HepG2 (cell line): ENCODE results near the gene ATAD1. TPM values are rescaled to one million over a fixed set of nuclear protein-coding genes. Genes with fewer than 3 reads are reported as not detected.

ENCODE experiments used
- ATAC-seq: fragments of 200-7000 bp; cut with Tn5 transposase; 3 replicates; pipeline ENCODE4 v1.9.1; 2020; ENCODE audit warnings: mild to moderate bottlenecking, moderate library complexity
- BruUV-seq: library from RNA; stranded (reverse); fragments of 400-500 nt; replicated peaks from 2 replicates; lab custom pipeline; 2021; lab: Mats Ljungman, UMichigan
- CTCF ChIA-PET: fragments of 300-600 bp; formaldehyde crosslinking; extraction: SDS; loops from one replicate; lab custom pipeline; 2021; ENCODE audit warnings: low total read pairs, inconsistent platforms, low intra/inter-chr PET ratio; lab: Yijun Ruan, JAX
- POLR2A ChIA-PET: fragments of 350-600 bp; sonication (Branson Sonifier 250); formaldehyde crosslinking; loops from one replicate; lab custom pipeline; 2020; ENCODE audit warnings: antibody characterized with exemption, inconsistent platforms; lab: Yijun Ruan, JAX
- DNase-seq: peaks from one replicate; pipeline ENCODE4 v3.0.0-alpha.2; 2015; ENCODE audit warnings: low spot score
- FAIRE-seq: peaks from 3 replicates; lab custom pipeline; 2011; peaks lifted over from hg19 to GRCh38; lab: Jason Lieb, UNC
- H2AFZ ChIP-seq: one replicate; pipeline ENCODE4 v1.6.1; 2011; ENCODE audit warnings: low read length, inconsistent platforms
- H3K27ac ChIP-seq: fragments of 300-600 bp; 3 replicates; pipeline ENCODE4 v1.8.0; 2011; ENCODE audit warnings: mixed run types, mild to moderate bottlenecking, mixed read lengths, low read length, inconsistent platforms; ENCODE audit not compliant: insufficient read depth; ENCODE audit errors: extremely low read length
- H3K27me3 ChIP-seq, 2 experiments: fragments of 200-600 bp in 1 of 2; 2 replicates in 1 of 2; 3 replicates in 1 of 2; pipeline versions ENCODE4 v1.6.0 to v1.8.0; 2011; ENCODE audit warnings: low read length in 2 of 2, mild to moderate bottlenecking in 2 of 2, moderate library complexity in 2 of 2, inconsistent platforms in 1 of 2; ENCODE audit not compliant: insufficient read depth in 2 of 2, control insufficient read depth in 1 of 2
- H3K36me3 ChIP-seq, 2 experiments: fragments of 200-600 bp in 1 of 2; replicated peaks in 1 of 2; 2 replicates in 1 of 2; 3 replicates in 1 of 2; pipeline versions ENCODE4 v1.5.1 to v1.8.0; 2011; ENCODE audit warnings: low read length in 2 of 2, inconsistent platforms in 1 of 2; ENCODE audit not compliant: insufficient read depth in 2 of 2, control insufficient read depth in 1 of 2
- H3K4me1 ChIP-seq: 2 replicates; pipeline ENCODE4 v1.5.1; 2012; ENCODE audit warnings: low read length, inconsistent platforms; ENCODE audit not compliant: insufficient read depth
- H3K4me2 ChIP-seq: 2 replicates; pipeline ENCODE4 v1.6.0; 2011; ENCODE audit warnings: low read depth, low read length, inconsistent platforms
- H3K4me3 ChIP-seq, 3 experiments: fragments of 200-600 bp in 1 of 3; sonication (generic), shearing (Covaris generic) in 1 of 3; replicated peaks in 1 of 3; 2 replicates each; pipeline ENCODE4 v1.5.1; 2011 to 2016; ENCODE audit warnings: low read length in 3 of 3, inconsistent platforms in 2 of 3, low read depth in 2 of 3, mild to moderate bottlenecking in 2 of 3, control low read depth in 1 of 3, mixed read lengths in 1 of 3; ENCODE audit not compliant: insufficient read depth in 1 of 3
- H3K79me2 ChIP-seq: one replicate; pipeline ENCODE4 v1.6.1; 2011; ENCODE audit warnings: low read length, inconsistent platforms; ENCODE audit not compliant: insufficient read depth
- H3K9ac ChIP-seq: 2 replicates; pipeline ENCODE4 v1.6.0; 2011; ENCODE audit warnings: mild to moderate bottlenecking, low read depth, low read length, inconsistent platforms; ENCODE audit not compliant: insufficient read depth
- H3K9me3 ChIP-seq: 2 replicates; pipeline ENCODE4 v1.5.1; 2012; ENCODE audit warnings: mild to moderate bottlenecking, low read length
- H4K20me1 ChIP-seq: 2 replicates; pipeline ENCODE4 v1.6.0; 2011; ENCODE audit warnings: inconsistent platforms, mild to moderate bottlenecking, low read length, moderate library complexity; ENCODE audit not compliant: insufficient read depth
- FOXK1 ChIP-seq: sonication (generic); formaldehyde crosslinking; IDR thresholded peaks from 2 replicates; pipeline ENCODE4 v1.4.0; 2020; ENCODE audit warnings: low read depth, missing genetic modification reagents, borderline replicate concordance
- HOXA9 ChIP-seq: sonication (generic); formaldehyde crosslinking; IDR thresholded peaks from 2 replicates; pipeline ENCODE4 v1.8.1; 2022; ENCODE audit warnings: missing genetic modification reagents, mild to moderate bottlenecking, moderate library complexity, borderline replicate concordance
- KLF13 ChIP-seq: sonication (generic); formaldehyde crosslinking; IDR thresholded peaks from 2 replicates; pipeline ENCODE4 v1.4.0; 2020; ENCODE audit warnings: mild to moderate bottlenecking, missing genetic modification reagents
- MAFF ChIP-seq: IDR thresholded peaks from 2 replicates; pipeline ENCODE4 v1.6.1; 2011; ENCODE audit warnings: low read depth, low read length, improper control_type of control experiment
- MAFK ChIP-seq, 2 experiments: IDR thresholded peaks in 1 of 2; conservative IDR thresholded peaks in 1 of 2; 2 replicates each; pipeline ENCODE4 v1.6.1; 2011; ENCODE audit warnings: improper control_type of control experiment in 2 of 2, low read length in 2 of 2
- NFE2L2 ChIP-seq: fragments of 150-350 bp; IDR thresholded peaks from 2 replicates; pipeline ENCODE4 v1.6.1; 2014; ENCODE audit warnings: low read length
- NR1H2 ChIP-seq: sonication (generic); formaldehyde crosslinking; IDR thresholded peaks from 2 replicates; pipeline ENCODE4 v1.8.1; 2022; ENCODE audit warnings: low read depth, missing genetic modification reagents, borderline replicate concordance
- PPARG ChIP-seq: conservative IDR thresholded peaks from 2 replicates; pipeline ENCODE4 v1.6.1; 2016; ENCODE audit warnings: missing biosample characterization, missing genetic modification reagents
- THAP11 ChIP-seq: IDR thresholded peaks from 2 replicates; pipeline ENCODE4 v1.6.1; 2016; ENCODE audit warnings: missing biosample characterization, missing genetic modification reagents
- XBP1 ChIP-seq: sonication (generic); formaldehyde crosslinking; IDR thresholded peaks from 2 replicates; pipeline ENCODE4 v1.5.0; 2020; ENCODE audit warnings: missing genetic modification reagents
- ZC3H4 ChIP-seq: sonication (generic); formaldehyde crosslinking; IDR thresholded peaks from 2 replicates; pipeline ENCODE4 v1.4.0; 2020; ENCODE audit warnings: missing genetic modification reagents, borderline replicate concordance
- ZNF318 ChIP-seq: sonication (generic); formaldehyde crosslinking; IDR thresholded peaks from 2 replicates; pipeline ENCODE4 v1.4.0; 2020; ENCODE audit warnings: mild to moderate bottlenecking, missing genetic modification reagents
- ZNF790 ChIP-seq: sonication (generic); formaldehyde crosslinking; IDR thresholded peaks from 2 replicates; pipeline ENCODE4 v1.8.0; 2022; ENCODE audit warnings: missing genetic modification reagents, mild to moderate bottlenecking, borderline replicate concordance
- WGBS: methylation state at CpG from one replicate; pipeline ENCODE4 v1.1.6; 2017; ENCODE audit warnings: low lambda C conversion rate; 5-methylcytosine and 5-hydroxymethylcytosine counted together
- in situ Hi-C: cut with HindIII; loops from 2 replicates; pipeline ENCODE4 v1.10.0; 2017; ENCODE audit warnings: low pct_unique_long_range_greater_than_20kb; ENCODE audit not compliant: extremely low pct_ligation_motif_present
- intact Hi-C: fragments of 100-400 bp; cut with micrococcal nuclease; formaldehyde crosslinking; loops from one replicate; pipeline ENCODE4 v1.10.0; 2022; ENCODE audit not compliant: unreplicated experiment
- polyA plus RNA-seq, 8 experiments: library from polyadenylated mRNA; depleted of rRNA in 3 of 8; stranded (reverse) in 7 of 8; unstranded in 1 of 8; fragments of >200 nt; fragmentation: Illumina TruSeq in 4 of 8; extraction: Trizol in 4 of 8; gene quantifications; 2 replicates each; pipeline versions ENCODE4 v1.2.1 to v1.2.3, GENCODE V29; 2011 to 2016; ENCODE audit warnings: low read depth in 4 of 8, missing spikeins in 1 of 8, mixed read lengths in 1 of 8; ENCODE audit not compliant: insufficient read depth in 1 of 8
- total RNA-seq, 5 experiments: library from RNA; depleted of rRNA; stranded (reverse); fragments of >200 nt; fragmentation: Illumina TruSeq; extraction: Trizol; gene quantifications; 2 replicates each; pipeline ENCODE4 v1.2.3, GENCODE V29; 2016; ENCODE audit warnings: low read depth in 1 of 5

The ATAD1 gene
- total and polyA plus RNA-seq, 2 of the 13 experiments (the other 11 are each of a cell fraction or from before 2014, with no cell fraction given): 14.9 to 28.2 TPM

DNA sequence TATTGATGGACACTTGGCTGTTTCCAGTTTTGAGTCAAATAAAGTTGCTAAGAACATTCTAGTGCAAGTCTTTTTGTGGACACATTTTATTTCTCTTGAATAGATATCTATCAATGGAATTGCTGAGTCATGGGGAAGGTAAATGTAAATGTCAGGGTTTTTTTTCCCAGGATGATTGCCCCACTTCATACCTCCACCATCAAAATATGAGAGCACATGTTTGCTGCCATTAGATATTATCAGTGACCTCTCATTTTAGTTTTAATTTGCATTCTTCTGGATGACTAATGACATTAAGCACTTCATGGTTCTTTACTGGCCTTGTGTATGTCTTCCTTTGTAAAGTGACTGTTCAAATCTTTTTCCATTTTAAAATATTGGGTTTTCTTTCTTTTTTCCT, 112.7 kb downstream of the ATAD1 start:
- Histone ChIP-seq H3K9ac (no peak overlapping the region), H3K4me2 (no peak overlapping the region), H3K36me3 (no peaks in the 10 kb centered on the region), H3K9me3 (no peaks in the 10 kb centered on the region), H3K4me1 (peaks cover 23% of the 10 kb centered on the region), H3K27ac (no peak overlapping the region), H3K79me2 (no peaks in the 10 kb centered on the region), H3K4me3 (no peak overlapping the region), H2AFZ (no peak overlapping the region), H3K27me3 (0 out of 5 replicates have a peak, but pooled peaks cover 0 to 5% of the 10 kb centered on the region in 2 experiments), H4K20me1 (no peaks in the 10 kb centered on the region)
- ChIA-PET CTCF (no interaction called here), POLR2A (no interaction called here)
- FAIRE-seq (no peak), DNase-seq (no peak), ATAC-seq (no peak)
- TF ChIP-seq ZC3H4 (CRISPR knock-in tag) (no peak), ZNF790 (CRISPR knock-in tag) (no peak), XBP1 (CRISPR knock-in tag) (no peak), NFE2L2 (peak; percentile 84), PPARG (no peak), MAFK (conservative IDR thresholded peaks at IDR 0.05 in 1 of 2, IDR thresholded peaks at IDR 0.05 in 1 of 2; ENCODE audit: low read length in 2 of 2) (peak; percentile 75 to 81), MAFF (peak; percentile 73)
- no TSS peak for BruUV-seq
- in situ Hi-C loops: no loop called here
- intact Hi-C loops: no loop called here

DNA sequence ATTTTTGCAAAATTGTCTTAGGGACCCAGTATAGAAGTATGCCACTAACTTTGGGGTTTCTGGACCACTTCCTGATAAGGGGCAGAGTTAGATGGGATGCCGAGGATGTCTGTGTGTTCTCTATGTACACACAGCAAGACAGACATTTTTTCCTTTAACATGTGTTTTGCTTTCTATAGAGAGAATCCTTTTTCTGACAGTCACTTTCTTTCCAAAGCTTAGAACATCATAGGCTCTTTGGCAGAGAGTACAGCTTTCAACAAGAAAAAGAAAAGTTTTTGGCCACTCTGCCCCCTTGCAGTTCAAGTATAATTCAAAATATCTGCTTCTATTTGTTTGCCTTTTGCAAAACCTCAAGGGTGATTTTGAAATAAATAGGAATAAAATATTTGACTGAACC, 114.3 kb downstream of the ATAD1 start:
- no peaks in the 10 kb centered on the region for H3K36me3 ChIP-seq
- BruUV-seq: no TSS peak
- ChIA-PET CTCF (no interaction called here), POLR2A (no interaction called here)
- ATAC-seq (no peak), FAIRE-seq (no peak), DNase-seq (no peak)
- H3K4me1 ChIP-seq: peaks cover 23% of the 10 kb centered on the region
- 0 out of 5 replicates have a peak, but pooled peaks cover 0 to 5% of the 10 kb centered on the region in 2 experiments for H3K27me3 ChIP-seq
- 0% methylated on average over 1 of the region's 1 CpG for WGBS
- no peaks in the 10 kb centered on the region for H3K9me3 ChIP-seq
- H3K27ac ChIP-seq: no peak overlapping the region
- no peak overlapping the region for H3K9ac ChIP-seq
- intact Hi-C loops (no loop called here), in situ Hi-C loops (no loop called here)
- H3K4me3 ChIP-seq: no peak overlapping the region
- no peaks in the 10 kb centered on the region for H4K20me1 ChIP-seq
- H3K4me2 ChIP-seq: no peak overlapping the region
- H3K79me2 ChIP-seq: no peaks in the 10 kb centered on the region
- no peak overlapping the region for H2AFZ ChIP-seq
- TF ChIP-seq NR1H2: no peak
- no peak for TF ChIP-seq KLF13 (CRISPR knock-in tag)
- no peak for TF ChIP-seq FOXK1
- TF ChIP-seq THAP11: no peak
- TF ChIP-seq ZNF318 (CRISPR knock-in tag): no peak
- TF ChIP-seq HOXA9 (CRISPR knock-in tag): no peak
